Fibroblast of lung (primary cell): ENCODE data around the gene HNRNPA3.

Experiments
- CTCF ChIP-seq, 2 donors: IDR thresholded peaks in 1 of 2; conservative IDR thresholded peaks in 1 of 2; 1 replicate in 1 of 2; 2 replicates in 1 of 2; pipeline ENCODE4 v1.5.1; 2011 to 2012; ENCODE audit warnings: low read length in 2 of 2, control low read depth in 1 of 2, inconsistent platforms in 1 of 2, low read depth in 1 of 2, mild to moderate bottlenecking in 1 of 2
- EZH2 ChIP-seq: IDR thresholded peaks from 2 replicates; pipeline ENCODE4 v1.5.1; 2012; ENCODE audit warnings: low read length, control low read depth, mild to moderate bottlenecking; ENCODE audit errors: missing control alignments

- no peak for TF ChIP-seq CTCF (conservative IDR thresholded peaks at IDR 0.05 in 1 of 2, IDR thresholded peaks at IDR 0.05 in 1 of 2; ENCODE audit: low read depth in 1 of 2, low read length in 2 of 2)
- TF ChIP-seq EZH2 = no peak
Measured at GRCh38 chr2:177251165-177251542, 38.6 kb downstream of the HNRNPA3 start.
